ENCODE measurements around the gene PAK1. TPM values are rescaled to one million over a fixed set of nuclear protein-coding genes. Genes with fewer than 3 reads are reported as not detected.

PAK1 gene
- total and polyA plus RNA-seq, 2 experiments from 2014 or later, result 18.4 to 33.1 TPM

DNA sequence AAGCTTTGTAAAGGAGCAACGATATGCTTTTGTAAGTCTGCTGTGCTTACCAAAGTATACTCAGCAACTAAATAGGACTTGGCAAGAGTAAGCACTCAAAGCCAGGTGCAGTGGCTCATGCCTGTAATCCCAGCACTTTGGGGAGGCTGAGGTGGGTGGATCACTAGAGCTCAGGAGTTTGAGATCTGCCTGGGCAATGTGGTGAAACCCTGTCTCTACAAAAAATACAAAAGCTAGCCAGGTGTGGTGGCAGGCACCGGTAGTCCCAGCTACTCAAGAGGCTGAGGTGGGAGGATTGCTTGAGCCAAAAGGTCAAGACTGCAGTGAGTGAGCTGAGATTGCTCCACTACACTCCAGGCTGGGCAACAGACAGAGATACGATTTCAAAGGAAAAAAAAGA lies 67.5 kb downstream of the PAK1 start:
- no peak for DNase-seq (ENCODE audit: low read depth in 1 of 2, low spot score in 1 of 2)
- Histone ChIP-seq H3K27me3 (no peaks in the 10 kb centered on the region), H3K9me3 (ENCODE audit: low read depth) (no peaks in the 10 kb centered on the region), H3K27ac (no peak overlapping the region), H3K36me3 (no peaks in the 10 kb centered on the region), H3K4me3 (no peak overlapping the region), H3K4me1 (ENCODE audit: low read depth) (peaks cover 7% of the 10 kb centered on the region)
- no peak for TF ChIP-seq CTCF (IDR thresholded peaks at IDR 0.05; ENCODE audit: low read depth, low read length)

DNA sequence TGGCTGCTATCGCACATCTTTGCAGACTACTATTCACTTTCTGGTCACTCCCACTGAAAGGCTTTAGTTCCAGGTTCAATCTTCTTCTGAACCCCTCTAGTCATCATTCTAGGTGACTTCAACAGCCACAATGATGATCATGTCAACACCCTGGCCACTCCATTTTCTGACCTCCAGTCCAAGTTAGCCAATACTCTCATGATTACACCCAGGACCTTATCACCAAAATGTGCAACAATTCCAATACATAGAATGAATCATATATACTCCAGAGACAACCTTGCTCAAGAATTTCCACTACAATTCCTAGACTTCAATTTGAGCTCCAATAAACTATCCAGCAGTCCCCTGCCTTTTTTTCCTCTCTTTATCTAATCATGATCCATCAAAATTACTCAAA lies 70.7 kb downstream of the PAK1 start:
- H3K27me3 ChIP-seq, result no peaks in the 10 kb centered on the region
- peaks cover 7% of the 10 kb centered on the region for H3K4me1 ChIP-seq (ENCODE audit: low read depth)
- no peak overlapping the region for H3K27ac ChIP-seq
- DNase-seq (ENCODE audit: low read depth in 1 of 2, low spot score in 1 of 2), result peak in 1 of 2 donors; percentile 53
- no peaks in the 10 kb centered on the region for H3K36me3 ChIP-seq
- H3K9me3 ChIP-seq (ENCODE audit: low read depth), result no peaks in the 10 kb centered on the region
- no peak for TF ChIP-seq CTCF (IDR thresholded peaks at IDR 0.05; ENCODE audit: low read depth, low read length)
- H3K4me3 ChIP-seq, result no peak overlapping the region

DNA sequence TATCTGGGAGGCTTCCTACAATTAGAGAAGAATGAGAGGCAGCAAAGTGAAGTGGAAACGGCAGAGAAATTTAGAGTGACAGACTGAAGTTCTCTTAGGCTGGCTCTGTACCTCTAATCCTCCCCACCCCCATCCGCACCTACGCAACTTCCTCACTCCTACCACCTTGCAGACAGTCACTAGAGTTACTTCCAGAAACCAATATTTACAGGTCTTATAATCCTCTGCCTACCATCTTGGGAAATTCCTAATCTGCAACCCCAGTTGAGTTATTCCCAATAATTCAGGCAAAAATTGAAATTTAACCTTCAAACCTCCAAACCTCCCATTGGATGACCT lies 71.7 kb downstream of the PAK1 start:
- no peak overlapping the region for H3K27ac ChIP-seq
- peaks cover 7% of the 10 kb centered on the region for H3K4me1 ChIP-seq (ENCODE audit: low read depth)
- no peak for TF ChIP-seq CTCF (IDR thresholded peaks at IDR 0.05; ENCODE audit: low read depth, low read length)
- H3K4me3 ChIP-seq, result no peak overlapping the region
- no peaks in the 10 kb centered on the region for H3K27me3 ChIP-seq
- no peak for DNase-seq (ENCODE audit: low read depth in 1 of 2, low spot score in 1 of 2)
- H3K9me3 ChIP-seq (ENCODE audit: low read depth), result no peaks in the 10 kb centered on the region
- H3K36me3 ChIP-seq, result no peaks in the 10 kb centered on the region

DNA sequence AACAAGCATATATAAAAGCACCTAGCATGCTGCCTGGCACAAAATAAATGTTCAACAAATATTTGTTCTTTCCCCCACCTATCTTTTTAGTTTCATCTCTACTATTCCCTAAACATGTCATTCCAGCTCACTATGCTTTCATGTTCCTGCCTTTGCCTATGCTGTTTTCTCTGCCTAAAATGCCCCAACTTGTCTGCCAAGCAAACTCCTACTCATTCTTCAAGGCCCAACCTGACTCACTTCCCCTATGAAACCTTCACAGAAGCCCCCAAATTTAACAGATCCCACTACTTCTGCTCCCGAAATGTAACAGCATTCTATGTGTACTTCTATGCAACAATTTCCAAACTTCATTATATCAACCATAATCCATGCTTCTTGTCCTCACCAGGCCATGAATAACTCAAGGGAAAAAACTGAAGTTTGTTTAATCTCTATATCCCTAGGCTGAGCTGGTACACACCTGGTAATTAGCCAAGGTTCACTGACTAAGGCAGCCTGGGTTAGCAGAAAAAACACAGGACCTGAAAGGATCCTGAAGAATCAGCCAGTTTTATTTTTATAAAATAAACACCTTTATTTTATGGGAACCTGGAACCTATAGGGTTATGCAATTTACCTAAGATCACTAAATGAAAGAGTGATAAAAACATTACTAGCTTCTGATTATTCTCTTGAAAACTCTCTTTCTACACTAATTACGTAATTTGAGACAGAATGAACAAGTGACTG lies 72.2 kb downstream of the PAK1 start:
- TF ChIP-seq CTCF (IDR thresholded peaks at IDR 0.05; ENCODE audit: low read depth, low read length), result no peak
- H3K4me3 ChIP-seq, result no peak overlapping the region
- no peak for DNase-seq (ENCODE audit: low read depth in 1 of 2, low spot score in 1 of 2)
- H3K4me1 ChIP-seq (ENCODE audit: low read depth), result peaks cover 7% of the 10 kb centered on the region
- no peaks in the 10 kb centered on the region for H3K36me3 ChIP-seq
- H3K9me3 ChIP-seq (ENCODE audit: low read depth), result no peaks in the 10 kb centered on the region
- no peaks in the 10 kb centered on the region for H3K27me3 ChIP-seq
- no peak overlapping the region for H3K27ac ChIP-seq

DNA sequence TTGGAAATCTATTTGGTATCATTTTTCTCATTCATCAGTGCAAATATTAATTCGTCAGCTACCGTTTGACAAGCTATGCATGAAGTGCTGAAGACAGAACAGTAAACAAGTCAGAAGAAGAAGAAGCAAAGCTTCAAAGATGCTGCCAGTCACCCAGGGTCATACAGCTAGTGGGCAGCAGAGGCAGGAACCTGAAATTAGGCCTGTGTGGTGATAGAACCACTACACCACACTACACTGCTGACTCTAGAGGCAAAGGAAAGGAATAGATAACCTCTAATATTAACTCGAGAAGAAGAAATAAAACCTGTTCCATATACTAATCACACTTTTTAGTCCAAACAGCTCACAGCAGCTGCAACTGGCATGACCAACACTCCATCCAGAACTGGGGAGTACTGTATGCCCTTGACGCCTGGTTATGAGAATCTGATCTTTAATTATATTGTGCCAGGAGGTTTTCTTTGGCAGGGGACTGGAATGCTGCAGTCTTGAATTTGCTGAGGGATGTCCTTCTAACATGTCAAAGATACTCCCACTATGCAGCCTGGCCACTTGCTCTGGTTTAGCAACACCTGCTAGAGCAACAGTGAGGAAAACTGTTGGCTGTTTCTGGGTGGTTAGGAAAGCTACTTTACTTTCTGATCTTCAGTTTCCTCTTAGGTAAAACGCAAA lies 73.0 kb downstream of the PAK1 start:
- peaks cover 12% of the 10 kb centered on the region for H3K4me1 ChIP-seq (ENCODE audit: low read depth)
- no peak overlapping the region for H3K27ac ChIP-seq
- H3K4me3 ChIP-seq, result no peak overlapping the region
- H3K27me3 ChIP-seq, result no peaks in the 10 kb centered on the region
- TF ChIP-seq CTCF (IDR thresholded peaks at IDR 0.05; ENCODE audit: low read depth, low read length), result no peak
- no peaks in the 10 kb centered on the region for H3K36me3 ChIP-seq
- no peaks in the 10 kb centered on the region for H3K9me3 ChIP-seq (ENCODE audit: low read depth)
- no peak for DNase-seq (ENCODE audit: low read depth in 1 of 2, low spot score in 1 of 2)

Measured in cardiac muscle cell (in vitro differentiated cells and primary cell).